ENCODE measurements around the gene SPATA45. TPM values are rescaled to one million over a fixed set of nuclear protein-coding genes. Genes with fewer than 3 reads are reported as not detected.

The SPATA45 gene
- total and polyA plus RNA-seq, 2 of the 8 experiments (the other 6 are each of a cell fraction or from before 2014, with no cell fraction given), result 0.21 to 0.65 TPM

- Histone ChIP-seq H4K20me1 (replicated peaks in 1 of 2; ENCODE audit: control insufficient read depth in 1 of 2, insufficient read depth in 2 of 2, low read length in 2 of 2) (peaks cover 11 to 17% of the 10 kb centered on the region in 2 experiments), H2BK15ac (ENCODE audit: low read length) (no peak overlapping the region), H3K56ac (replicated peaks; ENCODE audit: insufficient read length, low read depth, low read length) (no peak overlapping the region), H3K23me2 (ENCODE audit: low read depth, low read length) (peaks cover 2% of the 10 kb centered on the region; the same call in 1 of the 2 replicates), H3K4me1 (replicated peaks in 1 of 4; ENCODE audit: control insufficient read depth in 3 of 4, insufficient read depth in 4 of 4, low read length in 3 of 4) (no peaks in the 10 kb centered on the region; a peak in 1 of 7 replicates), H4K5ac (ENCODE audit: insufficient read length, low read depth, low read length) (no peak overlapping the region), H3K9ac (replicated peaks in 1 of 4; ENCODE audit: extremely low read depth in 1 of 4, low read depth in 3 of 4, low read length in 3 of 4) (no peak overlapping the region), H4K91ac (replicated peaks; ENCODE audit: insufficient read length, low read length) (no peak overlapping the region), H3K79me1 (ENCODE audit: low read depth, low read length) (0 out of 2 replicates have a peak, but pooled peaks cover 4% of the 10 kb centered on the region), H3K9me3 (ENCODE audit: insufficient read depth in 2 of 2, low read depth in 1 of 2, low read length in 1 of 2) (no peaks in the 10 kb centered on the region), H3K27me3 (replicated peaks in 1 of 4; ENCODE audit: control insufficient read depth in 3 of 4, extremely low read depth in 1 of 4, insufficient read depth in 3 of 4, low read length in 3 of 4) (no peaks in the 10 kb centered on the region), H3K4me3 (ENCODE audit: extremely low read depth in 1 of 4, insufficient read depth in 2 of 4, low read depth in 3 of 4, low read length in 4 of 4) (peak overlapping the region in 1 of 4 experiments; percentile 57; a peak in 1 of 8 replicates), H2AK5ac (ENCODE audit: low read depth, low read length) (no peak overlapping the region), H2AFZ (ENCODE audit: low read length) (no peak overlapping the region), H3K23ac (ENCODE audit: insufficient read length) (no peak overlapping the region), H3K4ac (replicated peaks; ENCODE audit: insufficient read length, low read depth, low read length) (no peak overlapping the region), H3K36me3 (ENCODE audit: control insufficient read depth in 2 of 4, insufficient read depth in 4 of 4, low read length in 3 of 4) (peaks cover 7 to 75% (median 32%) of the 10 kb centered on the region in 4 experiments; a peak in 6 of 8 replicates), H3K18ac (ENCODE audit: extremely low read depth, low read length) (no peak overlapping the region), H2BK120ac (replicated peaks; ENCODE audit: low read depth, low read length) (no peak overlapping the region), H3K27ac (ENCODE audit: low read depth, low read length) (no peak overlapping the region), H2BK5ac (ENCODE audit: low read depth, low read length) (no peak overlapping the region), H2BK12ac (ENCODE audit: low read depth, low read length) (no peak overlapping the region), H4K8ac (ENCODE audit: extremely low read depth, insufficient read depth, low read length) (no peak overlapping the region), H3K4me2 (ENCODE audit: insufficient read depth in 1 of 2, low read depth in 2 of 2, low read length in 2 of 2) (peak overlapping the region; percentile 13 to 23; a peak in 2 of 4 replicates), H3K79me2 (ENCODE audit: control insufficient read depth in 1 of 2, insufficient read depth in 2 of 2, low read length in 2 of 2) (peaks cover 25 to 84% of the 10 kb centered on the region in 2 experiments), H3K14ac (ENCODE audit: insufficient read length) (no peak overlapping the region), H2BK20ac (ENCODE audit: low read length) (no peak overlapping the region)
- no peak for TF ChIP-seq CHD1 (IDR thresholded peaks at IDR 0.05; ENCODE audit: low read depth, low read length)
- no peak for TF ChIP-seq HDAC2 (IDR thresholded peaks at IDR 0.05; ENCODE audit: borderline replicate concordance in 1 of 2, low read depth in 2 of 2, low read length in 2 of 2)
- no peak for TF ChIP-seq NANOG (IDR thresholded peaks at IDR 0.05; ENCODE audit: insufficient read depth, low read depth, low read length, poor library complexity, severe bottlenecking)
- no peak for DNase-seq (ENCODE audit: low read depth in 1 of 2, low spot score in 2 of 2)
- POLR2A ChIA-PET (ENCODE audit: partially characterized antibody), result interaction anchor here (0.8 to 8.1 kb wide), 7 partner anchors 9 to 35 kb away, joined by 3 to 67 read pairs (median 5); no protein-coding TSS in a partner anchor
- FAIRE-seq, result no peak
- 93% methylated on average over 4 of the region's 4 CpGs; no CpG with 5 or more reads in 1 of the 2 experiments for WGBS, 2 experiments (ENCODE audit: extremely low coverage in 1 of 2, insufficient coverage in 1 of 2, insufficient read length in 1 of 2, insufficient replicate concordance in 2 of 2, low coverage in 1 of 2, low lambda C conversion rate in 2 of 2, missing lambda C conversion rate in 1 of 2)
- CTCF ChIA-PET (ENCODE audit: partially characterized antibody), result interaction anchor here (0.6 to 1.2 kb wide), 5 partner anchors 14 to 130 kb away, joined by 3 to 4 read pairs (median 3); no protein-coding TSS in a partner anchor
These were observed 16.8 kb upstream of the SPATA45 start for GRCh38 chr1:212864201-212864600.

All from H1 (cell line).